ENCODE measurements around the gene MEGF11.

Gene MEGF11

GRCh38 chr15:66108483-66109265, 144.9 kb downstream of the MEGF11 start:
- DNase-seq = no peak

- DNase-seq = no peak
These were observed 146.5 kb downstream of the MEGF11 start for GRCh38 chr15:66107070-66107469.

GRCh38 chr15:66105286-66106265, 148.0 kb downstream of the MEGF11 start:
- DNase-seq = peak; percentile 14

GRCh38 chr15:66103293-66103590, 150.3 kb downstream of the MEGF11 start:
- DNase-seq = no peak

GRCh38 chr15:66102563-66103292, 150.8 kb downstream of the MEGF11 start:
- no peak for DNase-seq

GRCh38 chr15:66101715-66102395, 151.7 kb downstream of the MEGF11 start:
- peak; percentile 8 for DNase-seq

- DNase-seq = no peak
These were observed 152.8 kb downstream of the MEGF11 start for GRCh38 chr15:66100761-66101160.

GRCh38 chr15:66099950-66100671, 153.4 kb downstream of the MEGF11 start:
- DNase-seq = no peak

- DNase-seq = no peak
These were observed 155.6 kb downstream of the MEGF11 start for GRCh38 chr15:66098022-66098363.

- DNase-seq = no peak
These were observed 156.2 kb downstream of the MEGF11 start for GRCh38 chr15:66097151-66098021.

GRCh38 chr15:66096688-66097058, 156.9 kb downstream of the MEGF11 start:
- no peak for DNase-seq

GRCh38 chr15:66095871-66096687, 157.5 kb downstream of the MEGF11 start:
- DNase-seq = no peak

- DNase-seq = no peak
These were observed 159.2 kb downstream of the MEGF11 start for GRCh38 chr15:66094331-66094730.

GRCh38 chr15:66092053-66093016, 161.2 kb downstream of the MEGF11 start:
- DNase-seq = no peak

GRCh38 chr15:66089509-66089908, 164.0 kb downstream of the MEGF11 start:
- no peak for DNase-seq

GRCh38 chr15:66089049-66089448, 164.5 kb downstream of the MEGF11 start:
- no peak for DNase-seq

GRCh38 chr15:66085128-66085527, 168.4 kb downstream of the MEGF11 start:
- peak; percentile 11 for DNase-seq

- DNase-seq = no peak
These were observed 168.8 kb downstream of the MEGF11 start for GRCh38 chr15:66084704-66085103.
